Endodermal cell (in vitro differentiated cells): Measurements from ENCODE around the gene PLCL2. TPM values are rescaled to one million over a fixed set of nuclear protein-coding genes. Genes with fewer than 3 reads are reported as not detected.

ENCODE experiments used
- DNase-seq: peaks from one replicate; pipeline ENCODE4 v3.0.0-alpha.2; 2017
- H3K27ac ChIP-seq: 2 replicates; pipeline ENCODE4 v1.5.1; 2013; ENCODE audit warnings: mild to moderate bottlenecking, low read depth, low read length, moderate library complexity
- H3K27me3 ChIP-seq: 2 replicates; pipeline ENCODE4 v1.6.1; 2013; ENCODE audit warnings: mild to moderate bottlenecking, low read length, moderate library complexity; ENCODE audit not compliant: insufficient read depth, control insufficient read depth, poor library complexity, severe bottlenecking
- H3K36me3 ChIP-seq: 2 replicates; pipeline ENCODE4 v1.7.0; 2013; ENCODE audit warnings: mild to moderate bottlenecking, low read length, moderate library complexity; ENCODE audit not compliant: control insufficient read depth, insufficient read depth
- H3K4me1 ChIP-seq: one replicate; pipeline ENCODE4 v1.7.0; 2013; ENCODE audit warnings: low read length; ENCODE audit not compliant: control insufficient read depth, insufficient read depth
- H3K4me3 ChIP-seq: 2 replicates; pipeline ENCODE4 v1.5.1; 2013; ENCODE audit warnings: mild to moderate bottlenecking, low read length, moderate library complexity
- H3K9ac ChIP-seq: 2 replicates; pipeline ENCODE4 v1.6.1; 2013; ENCODE audit warnings: mild to moderate bottlenecking, low read length, moderate library complexity; ENCODE audit not compliant: poor library complexity, severe bottlenecking; ENCODE audit errors: extremely low read depth
- H3K9me3 ChIP-seq: 2 replicates; pipeline ENCODE4 v1.6.1; 2013; ENCODE audit warnings: mild to moderate bottlenecking, low read length, moderate library complexity; ENCODE audit not compliant: control insufficient read depth
- H3K27ac Mint-ChIP-seq: 2 replicates; pipeline ENCODE4 v1.8.0; 2020; ENCODE audit warnings: mixed read lengths
- H3K27me3 Mint-ChIP-seq: 2 replicates; pipeline ENCODE4 v1.8.0; 2021; ENCODE audit warnings: mild to moderate bottlenecking, mixed read lengths; ENCODE audit not compliant: insufficient read depth
- H3K36me3 Mint-ChIP-seq: 2 replicates; pipeline ENCODE4 v1.8.0; 2020; ENCODE audit warnings: low read depth, mixed read lengths
- H3K4me1 Mint-ChIP-seq: 2 replicates; pipeline ENCODE4 v1.8.0; 2020; ENCODE audit warnings: mixed read lengths
- H3K4me3 Mint-ChIP-seq: 2 replicates; pipeline ENCODE4 v1.8.0; 2020; ENCODE audit warnings: mild to moderate bottlenecking, moderate library complexity, mixed read lengths
- H3K9me3 Mint-ChIP-seq: 2 replicates; pipeline ENCODE4 v1.8.0; 2020; ENCODE audit warnings: mild to moderate bottlenecking, mixed read lengths
- CTCF ChIP-seq: fragments of 200-600 bp; sonication (generic); conservative IDR thresholded peaks from 2 replicates; pipeline ENCODE4 v1.5.0; 2021; ENCODE audit warnings: antibody characterized with exemption, mild to moderate bottlenecking
- WGBS, 2 experiments: methylation state at CpG; one replicate each; pipeline versions ENCODE4 v1.1.5 to v1.1.7; 2013; ENCODE audit warnings: missing lambda C conversion rate in 2 of 2, mixed read lengths in 1 of 2; ENCODE audit not compliant: insufficient coverage in 1 of 2, insufficient read length in 1 of 2; 5-methylcytosine and 5-hydroxymethylcytosine counted together
- total RNA-seq, 2 donors: library from RNA; stranded (reverse); fragmentation: NEBNext Ultra II Directional in 1 of 2; extraction: Animal tissue kit (Norgen Biotek cat#: 25700) in 1 of 2; gene quantifications; 2 replicates in 1 of 2; 3 replicates in 1 of 2; pipeline ENCODE4 v1.2.1, GENCODE V29; 2021

PLCL2 gene
- total RNA-seq, 2 donors from 2014 or later: 4.2 to 6.9 TPM

- H3K27ac ChIP-seq: no peak overlapping the region
- H3K4me1 Mint-ChIP-seq: no peaks in the 10 kb centered on the region
- H3K27me3 ChIP-seq: no peaks in the 10 kb centered on the region
- H3K27me3 Mint-ChIP-seq: peaks cover 12% of the 10 kb centered on the region
- no peaks in the 10 kb centered on the region for H3K36me3 Mint-ChIP-seq
- H3K27ac Mint-ChIP-seq: no peak overlapping the region
- no peak overlapping the region for H3K4me3 Mint-ChIP-seq
- H3K4me3 ChIP-seq: no peak overlapping the region
- no peaks in the 10 kb centered on the region for H3K9me3 ChIP-seq
- H3K36me3 ChIP-seq: no peaks in the 10 kb centered on the region
- TF ChIP-seq CTCF: no peak
- H3K9ac ChIP-seq: no peak overlapping the region
- no peak for DNase-seq
- WGBS, 2 experiments: 94 to 100% methylated on average over 3 to 4 of the region's 4 CpGs
- H3K9me3 Mint-ChIP-seq: no peaks in the 10 kb centered on the region
- H3K4me1 ChIP-seq: no peaks in the 10 kb centered on the region
Observed at GRCh38 chr3:16873872-16874271, 10.9 kb upstream of the PLCL2 start.

- H3K36me3 ChIP-seq: no peaks in the 10 kb centered on the region
- H3K4me1 ChIP-seq: no peaks in the 10 kb centered on the region
- Mint-ChIP-seq H3K27me3 (peaks cover 33% of the 10 kb centered on the region), H3K36me3 (no peaks in the 10 kb centered on the region), H3K27ac (no peak overlapping the region), H3K9me3 (no peaks in the 10 kb centered on the region), H3K4me3 (no peak overlapping the region), H3K4me1 (no peaks in the 10 kb centered on the region)
- TF ChIP-seq CTCF: no peak
- 94 to 100% methylated on average over 1 to 3 of the region's 3 CpGs for WGBS, 2 experiments
- no peak for DNase-seq
- H3K27ac ChIP-seq: no peak overlapping the region
- no peak overlapping the region for H3K9ac ChIP-seq
- peaks cover 11% of the 10 kb centered on the region for H3K27me3 ChIP-seq
- H3K4me3 ChIP-seq: no peak overlapping the region
- no peaks in the 10 kb centered on the region for H3K9me3 ChIP-seq
Observed at GRCh38 chr3:16875876-16876550, 8.7 kb upstream of the PLCL2 start.

- H3K4me3 Mint-ChIP-seq: no peak overlapping the region
- 95 to 100% methylated on average over 1 to 2 of the region's 2 CpGs for WGBS, 2 experiments
- H3K36me3 Mint-ChIP-seq: no peaks in the 10 kb centered on the region
- TF ChIP-seq CTCF: no peak
- H3K4me1 Mint-ChIP-seq: no peaks in the 10 kb centered on the region
- no peak for DNase-seq
- H3K4me1 ChIP-seq: no peaks in the 10 kb centered on the region
- no peaks in the 10 kb centered on the region for H3K36me3 ChIP-seq
- peaks cover 19% of the 10 kb centered on the region for H3K27me3 ChIP-seq
- H3K9ac ChIP-seq: no peak overlapping the region
- no peak overlapping the region for H3K27ac Mint-ChIP-seq
- H3K9me3 Mint-ChIP-seq: no peaks in the 10 kb centered on the region
- H3K9me3 ChIP-seq: no peaks in the 10 kb centered on the region
- no peak overlapping the region for H3K27ac ChIP-seq
- peaks cover 48% of the 10 kb centered on the region for H3K27me3 Mint-ChIP-seq
- H3K4me3 ChIP-seq: no peak overlapping the region
Observed at GRCh38 chr3:16877505-16877904, 7.2 kb upstream of the PLCL2 start.
